GM12878 (cell line): ENCODE measurements around the gene CHIA. TPM values are rescaled to one million over a fixed set of nuclear protein-coding genes. Genes with fewer than 3 reads are reported as not detected.

Experiments
- ATAC-seq: fragments of 200-7000 bp; cut with Tn5 transposase; 3 replicates; pipeline ENCODE4 v1.9.1; 2020; ENCODE audit warnings: mild to moderate bottlenecking, moderate library complexity
- BruUV-seq: library from RNA; stranded (reverse); fragments of 400-500 nt; replicated peaks from 2 replicates; lab custom pipeline; 2021; lab: Mats Ljungman, UMichigan
- CTCF ChIA-PET: fragments of 300-600 bp; sonication (Branson Sonifier 250); formaldehyde crosslinking; extraction: SDS; loops from one replicate; lab custom pipeline; 2021; ENCODE audit warnings: inconsistent platforms; lab: Yijun Ruan, JAX
- POLR2A ChIA-PET: fragments of 350-600 bp; formaldehyde crosslinking; extraction: SDS; loops from one replicate; lab custom pipeline; 2021; ENCODE audit warnings: inconsistent platforms; lab: Charles Lee
- RAD21 ChIA-PET: fragments of 300-600 bp; sonication (Branson Sonifier 250); formaldehyde crosslinking; loops from one replicate; lab custom pipeline; 2023; ENCODE audit warnings: antibody characterized with exemption; ENCODE audit not compliant: unreplicated experiment; lab: Charles Lee
- SMC1A ChIA-PET: fragments of 300-600 bp; sonication (Branson Sonifier 250); formaldehyde crosslinking; loops from one replicate; lab custom pipeline; 2023; ENCODE audit not compliant: unreplicated experiment, uncharacterized antibody; lab: Charles Lee
- DNase-seq: peaks from one replicate; pipeline ENCODE4 v3.0.0-alpha.2; 2011; ENCODE audit warnings: low read depth, low spot score
- FAIRE-seq: peaks from 3 replicates; lab custom pipeline; 2011; peaks lifted over from hg19 to GRCh38; lab: Jason Lieb, UNC
- H2AFZ ChIP-seq: 2 replicates; pipeline ENCODE4 v1.6.0; 2011; ENCODE audit warnings: low read depth, low read length, control low read depth; ENCODE audit not compliant: control insufficient read depth
- H3K27ac ChIP-seq: 2 replicates; pipeline ENCODE4 v1.5.1; 2011; ENCODE audit warnings: control low read depth; ENCODE audit not compliant: control insufficient read depth, insufficient read depth
- H3K27me3 ChIP-seq, 2 experiments: replicated peaks in 1 of 2; 2 replicates each; pipeline versions ENCODE4 v1.6.0 to v1.6.1; 2011; ENCODE audit warnings: low read length in 1 of 2; ENCODE audit not compliant: control insufficient read depth in 2 of 2, insufficient read depth in 2 of 2
- H3K36me3 ChIP-seq, 2 experiments: 2 replicates each; pipeline ENCODE4 v1.5.1; 2011; ENCODE audit warnings: low read length in 1 of 2; ENCODE audit not compliant: control insufficient read depth in 2 of 2, insufficient read depth in 2 of 2
- H3K4me1 ChIP-seq: 2 replicates; pipeline ENCODE4 v1.6.1; 2011; ENCODE audit warnings: mild to moderate bottlenecking, low read length, moderate library complexity, mixed read lengths; ENCODE audit not compliant: control insufficient read depth, insufficient read depth
- H3K4me2 ChIP-seq: 2 replicates; pipeline ENCODE4 v1.6.0; 2011; ENCODE audit warnings: control low read depth; ENCODE audit not compliant: control insufficient read depth, insufficient read depth
- H3K4me3 ChIP-seq: fragments of 200-600 bp; sonication (generic); 2 replicates; pipeline ENCODE4 v1.5.1; 2016
- H3K79me2 ChIP-seq: 2 replicates; pipeline ENCODE4 v1.6.0; 2011; ENCODE audit warnings: low read length; ENCODE audit not compliant: control insufficient read depth, insufficient read depth
- H3K9ac ChIP-seq: 2 replicates; pipeline ENCODE4 v1.8.0; 2011; ENCODE audit warnings: low read length, control low read depth, mixed read lengths; ENCODE audit not compliant: control insufficient read depth, insufficient read depth
- H3K9me3 ChIP-seq: replicated peaks from 3 replicates; pipeline ENCODE4 v1.5.1; 2011; ENCODE audit warnings: mild to moderate bottlenecking, low read length; ENCODE audit not compliant: control insufficient read depth, insufficient read depth
- H4K20me1 ChIP-seq: 2 replicates; pipeline ENCODE4 v1.6.0; 2011; ENCODE audit not compliant: control insufficient read depth, insufficient read depth
- ATF2 ChIP-seq: IDR thresholded peaks from 2 replicates; pipeline ENCODE4 v1.6.1; 2012; ENCODE audit warnings: low read length, inconsistent platforms
- HDGF ChIP-seq: fragments of 450-650 bp; IDR thresholded peaks from 2 replicates; pipeline ENCODE4 v1.6.1; 2016; ENCODE audit warnings: antibody characterized with exemption
- KAT2A ChIP-seq: conservative IDR thresholded peaks from 2 replicates; pipeline ENCODE4 v1.6.1; 2011; ENCODE audit warnings: low read depth, low read length; ENCODE audit not compliant: control insufficient read depth
- PRDM15 ChIP-seq: fragments of 450-650 bp; formaldehyde crosslinking; IDR thresholded peaks from 2 replicates; pipeline ENCODE4 v1.4.0; 2020; ENCODE audit warnings: mild to moderate bottlenecking, moderate library complexity
- TCF12 ChIP-seq: IDR thresholded peaks from 2 replicates; pipeline ENCODE4 v1.6.1; 2011; ENCODE audit warnings: low read depth, mild to moderate bottlenecking, low read length
- WGBS: methylation state at CpG from one replicate; pipeline ENCODE4 v1.1.6; 2016; ENCODE audit warnings: low lambda C conversion rate; ENCODE audit not compliant: insufficient replicate concordance, insufficient coverage; ENCODE audit errors: missing lambda C conversion rate; 5-methylcytosine and 5-hydroxymethylcytosine counted together
- in situ Hi-C: fragments of 300-500 bp; cut with MboI; formaldehyde crosslinking; loops from 9 replicates; pipeline ENCODE4 v1.14.3; 2018; ENCODE audit warnings: mixed read lengths
- intact Hi-C: fragments of 100-400 bp; cut with micrococcal nuclease; formaldehyde crosslinking; loops from one replicate; pipeline ENCODE4 v1.14.2; 2022; ENCODE audit not compliant: unreplicated experiment
- polyA plus RNA-seq, 11 experiments: library from polyadenylated mRNA; depleted of rRNA in 4 of 11; unstranded in 6 of 11; stranded (reverse) in 5 of 11; fragments of >200 nt; fragmentation: Nextera tagmentation in 4 of 11; fragmentation: Illumina TruSeq in 1 of 11; extraction: Ambion mirVana in 4 of 11; extraction: Trizol in 1 of 11; gene quantifications; 1 replicate in 1 of 11; 2 replicates in 10 of 11; pipeline versions ENCODE4 v1.2.1 to v1.2.3, GENCODE V29; 2011 to 2016; ENCODE audit warnings: inconsistent platforms in 2 of 11, missing spikeins in 2 of 11, low read depth in 1 of 11
- total RNA-seq, 4 experiments: library from RNA; depleted of rRNA in 3 of 4; stranded (reverse); fragments of >200 nt in 3 of 4; fragmentation: Illumina TruSeq in 1 of 4; extraction: Trizol in 1 of 4; gene quantifications; 2 replicates each; pipeline versions ENCODE4 v1.2.1 to v1.2.3, GENCODE V29; 2013 to 2021

The CHIA gene
- total and polyA plus RNA-seq, 10 of the 15 experiments (the other 5 are each of a cell fraction or from before 2014, with no cell fraction given): 0.21 TPM; not detected in 9

- ChIA-PET POLR2A (no interaction called here), SMC1A (no interaction called here), CTCF (no interaction called here), RAD21 (no interaction called here)
- 67% methylated on average over 2 of the region's 2 CpGs for whole genome bisulfite sequencing
- BruUV-seq: no TSS peak
- Histone ChIP-seq H3K9me3 (no peaks in the 10 kb centered on the region), H3K4me1 (no peaks in the 10 kb centered on the region), H3K27me3 (peaks cover 0 to 6% of the 10 kb centered on the region in 2 experiments; a peak in 1 of 4 replicates), H3K27ac (no peak overlapping the region), H3K4me2 (no peak overlapping the region), H3K4me3 (no peak overlapping the region), H2AFZ (no peak overlapping the region), H3K9ac (no peak overlapping the region), H4K20me1 (no peaks in the 10 kb centered on the region), H3K79me2 (no peaks in the 10 kb centered on the region), H3K36me3 (no peaks in the 10 kb centered on the region)
- FAIRE-seq (no peak), DNase-seq (no peak), ATAC-seq (no peak)
- no peak for TF ChIP-seq PRDM15
- no peak for TF ChIP-seq KAT2A
- TF ChIP-seq HDGF: no peak
- no peak for TF ChIP-seq ATF2
- no peak for TF ChIP-seq TCF12
- in situ Hi-C loops (no loop called here), intact Hi-C loops (no loop called here)
Observed at GRCh38 chr1:111285879-111286278, 4.8 kb upstream of the CHIA start.
